ENCODE results near the gene NR1I3. TPM values are rescaled to one million over a fixed set of nuclear protein-coding genes. Genes with fewer than 3 reads are reported as not detected.

The NR1I3 gene
- total and polyA plus RNA-seq, 2 experiments from 2014 or later, result 0.50 TPM; not detected in 1

DNA sequence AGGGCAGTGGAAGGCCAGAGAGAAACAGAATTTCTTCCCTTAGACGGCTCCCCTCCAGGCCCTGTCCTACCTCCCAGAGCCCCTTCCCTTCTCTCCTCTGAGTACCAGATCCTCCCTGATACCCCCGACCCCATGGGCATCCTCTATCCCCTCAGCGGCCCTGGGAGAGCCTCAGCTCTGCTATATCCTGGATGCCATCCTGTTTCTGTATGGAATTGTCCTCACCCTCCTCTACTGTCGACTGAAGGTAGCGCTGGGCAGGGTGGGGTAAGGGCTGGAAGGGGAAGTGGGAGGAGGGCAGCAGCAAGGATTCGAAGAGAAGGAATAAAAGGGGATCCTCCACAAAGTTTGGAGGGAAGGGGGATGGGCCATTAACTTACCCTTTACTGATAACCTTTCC, 20.2 kb downstream of the NR1I3 start:
- Histone ChIP-seq H3K4me3 (no peak overlapping the region), H3K4me1 (ENCODE audit: insufficient read depth) (peaks cover 22% of the 10 kb centered on the region), H3K4me2 (peak overlapping the region; percentile 51; the same call in 1 of the 2 replicates), H3K27ac (ENCODE audit: low read depth) (no peak overlapping the region), H2AFZ (peak overlapping the region; percentile 87), H4K20me1 (replicated peaks; ENCODE audit: insufficient read depth) (no peaks in the 10 kb centered on the region), H3K36me3 (ENCODE audit: insufficient read depth) (peaks cover 17% of the 10 kb centered on the region), H3K79me2 (replicated peaks; ENCODE audit: insufficient read depth) (no peaks in the 10 kb centered on the region), H3K9me2 (ENCODE audit: insufficient read depth) (no peaks in the 10 kb centered on the region), H3F3A (replicated peaks; ENCODE audit: low read depth) (peaks cover 15% of the 10 kb centered on the region; the same call in 1 of the 2 replicates), H3K27me3 (ENCODE audit: insufficient read depth) (no peaks in the 10 kb centered on the region)
- Mint-ChIP-seq H3K36me3 (ENCODE audit: low read depth) (peaks cover 23% of the 10 kb centered on the region), H3K4me1 (peaks cover 29% of the 10 kb centered on the region), H3K27ac (no peak overlapping the region), H3K27me3 (ENCODE audit: insufficient read depth, low read depth, poor library complexity) (peaks cover 18% of the 10 kb centered on the region), H3K9me3 (no peaks in the 10 kb centered on the region; the same call in 2 of the 3 replicates), H3K4me3 (no peak overlapping the region)
- TF ChIP-seq ZNF114 (CRISPR knock-in tag; IDR thresholded peaks at IDR 0.05) (no peak), EZH2phosphoT487 (IDR thresholded peaks at IDR 0.05; ENCODE audit: unreplicated experiment) (no peak)
- TF ChIP-seq, protein P1, sequence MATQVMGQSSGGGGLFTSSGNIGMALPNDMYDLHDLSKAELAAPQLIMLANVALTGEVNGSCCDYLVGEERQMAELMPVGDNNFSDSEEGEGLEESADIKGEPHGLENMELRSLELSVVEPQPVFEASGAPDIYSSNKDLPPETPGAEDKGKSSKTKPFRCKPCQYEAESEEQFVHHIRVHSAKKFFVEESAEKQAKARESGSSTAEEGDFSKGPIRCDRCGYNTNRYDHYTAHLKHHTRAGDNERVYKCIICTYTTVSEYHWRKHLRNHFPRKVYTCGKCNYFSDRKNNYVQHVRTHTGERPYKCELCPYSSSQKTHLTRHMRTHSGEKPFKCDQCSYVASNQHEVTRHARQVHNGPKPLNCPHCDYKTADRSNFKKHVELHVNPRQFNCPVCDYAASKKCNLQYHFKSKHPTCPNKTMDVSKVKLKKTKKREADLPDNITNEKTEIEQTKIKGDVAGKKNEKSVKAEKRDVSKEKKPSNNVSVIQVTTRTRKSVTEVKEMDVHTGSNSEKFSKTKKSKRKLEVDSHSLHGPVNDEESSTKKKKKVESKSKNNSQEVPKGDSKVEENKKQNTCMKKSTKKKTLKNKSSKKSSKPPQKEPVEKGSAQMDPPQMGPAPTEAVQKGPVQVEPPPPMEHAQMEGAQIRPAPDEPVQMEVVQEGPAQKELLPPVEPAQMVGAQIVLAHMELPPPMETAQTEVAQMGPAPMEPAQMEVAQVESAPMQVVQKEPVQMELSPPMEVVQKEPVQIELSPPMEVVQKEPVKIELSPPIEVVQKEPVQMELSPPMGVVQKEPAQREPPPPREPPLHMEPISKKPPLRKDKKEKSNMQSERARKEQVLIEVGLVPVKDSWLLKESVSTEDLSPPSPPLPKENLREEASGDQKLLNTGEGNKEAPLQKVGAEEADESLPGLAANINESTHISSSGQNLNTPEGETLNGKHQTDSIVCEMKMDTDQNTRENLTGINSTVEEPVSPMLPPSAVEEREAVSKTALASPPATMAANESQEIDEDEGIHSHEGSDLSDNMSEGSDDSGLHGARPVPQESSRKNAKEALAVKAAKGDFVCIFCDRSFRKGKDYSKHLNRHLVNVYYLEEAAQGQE (IDR thresholded peaks at IDR 0.05; ENCODE audit: unreplicated experiment), result no peak
- TF ChIP-seq, protein P2, sequence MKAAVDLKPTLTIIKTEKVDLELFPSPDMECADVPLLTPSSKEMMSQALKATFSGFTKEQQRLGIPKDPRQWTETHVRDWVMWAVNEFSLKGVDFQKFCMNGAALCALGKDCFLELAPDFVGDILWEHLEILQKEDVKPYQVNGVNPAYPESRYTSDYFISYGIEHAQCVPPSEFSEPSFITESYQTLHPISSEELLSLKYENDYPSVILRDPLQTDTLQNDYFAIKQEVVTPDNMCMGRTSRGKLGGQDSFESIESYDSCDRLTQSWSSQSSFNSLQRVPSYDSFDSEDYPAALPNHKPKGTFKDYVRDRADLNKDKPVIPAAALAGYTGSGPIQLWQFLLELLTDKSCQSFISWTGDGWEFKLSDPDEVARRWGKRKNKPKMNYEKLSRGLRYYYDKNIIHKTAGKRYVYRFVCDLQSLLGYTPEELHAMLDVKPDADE (IDR thresholded peaks at IDR 0.05), result no peak
- DNase-seq (ENCODE audit: low spot score), result no peak
- ATAC-seq, result peak; percentile 28

DNA sequence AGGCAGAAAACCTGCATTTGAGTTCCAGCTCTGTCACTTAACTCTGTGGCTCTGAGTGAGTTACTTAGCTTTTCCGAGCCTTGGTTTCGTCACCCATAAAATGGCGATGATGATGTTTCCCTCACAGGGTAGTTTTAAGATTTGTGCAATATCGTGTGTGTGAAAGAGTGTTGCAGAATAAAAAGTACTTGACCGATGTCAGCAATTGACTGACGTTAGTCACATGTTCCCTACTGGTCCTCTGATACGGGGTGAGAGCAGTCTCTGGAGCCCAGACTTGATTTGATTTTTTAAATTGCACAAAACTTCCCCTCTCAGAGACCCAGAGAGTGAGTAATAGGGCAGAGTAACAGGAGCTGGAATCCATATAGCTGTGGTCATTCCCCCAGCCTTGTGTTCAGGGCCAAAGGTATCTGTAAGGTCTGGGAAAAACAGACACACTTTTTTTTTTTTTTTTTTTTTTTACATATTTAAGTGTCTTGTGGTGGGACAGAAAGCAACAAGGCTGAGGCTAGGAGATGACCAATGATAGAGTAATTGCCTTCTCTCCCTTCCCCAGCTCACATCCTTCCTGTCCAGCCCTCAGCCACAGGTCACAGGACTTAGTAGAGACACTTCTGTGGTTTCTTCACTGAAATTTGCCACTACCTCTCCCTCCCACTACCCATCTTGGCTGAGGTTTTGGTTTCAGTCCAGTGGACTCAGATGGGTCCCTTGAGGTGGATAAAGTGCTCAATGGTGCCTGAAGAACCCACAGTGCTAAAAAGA, 20.9 kb downstream of the NR1I3 start:
- Histone ChIP-seq H3K4me1 (ENCODE audit: insufficient read depth) (peaks cover 22% of the 10 kb centered on the region), H3K9me2 (ENCODE audit: insufficient read depth) (no peaks in the 10 kb centered on the region), H2AFZ (peak overlapping the region; percentile 63; the same call in 1 of the 2 replicates), H3K36me3 (ENCODE audit: insufficient read depth) (peaks cover 24% of the 10 kb centered on the region), H3K79me2 (replicated peaks; ENCODE audit: insufficient read depth) (no peaks in the 10 kb centered on the region), H3K4me3 (no peak overlapping the region), H4K20me1 (replicated peaks; ENCODE audit: insufficient read depth) (no peaks in the 10 kb centered on the region), H3F3A (replicated peaks; ENCODE audit: low read depth) (peaks cover 15% of the 10 kb centered on the region; the same call in 1 of the 2 replicates), H3K27me3 (ENCODE audit: insufficient read depth) (no peaks in the 10 kb centered on the region), H3K4me2 (no peak overlapping the region), H3K27ac (ENCODE audit: low read depth) (no peak overlapping the region)
- ATAC-seq, result no peak
- H3K36me3 Mint-ChIP-seq (ENCODE audit: low read depth), result peaks cover 30% of the 10 kb centered on the region
- no peak for TF ChIP-seq EZH2 (IDR thresholded peaks at IDR 0.05; ENCODE audit: low read depth, unreplicated experiment)
- TF ChIP-seq CREB1 (CRISPR knock-in tag; IDR thresholded peaks at IDR 0.05; ENCODE audit: low read depth), result no peak
- TF ChIP-seq, protein P1 (IDR thresholded peaks at IDR 0.05; ENCODE audit: unreplicated experiment), result no peak
- no peak for TF ChIP-seq ZNF331 (CRISPR knock-in tag; IDR thresholded peaks at IDR 0.05; ENCODE audit: low read depth)
- no peak for TF ChIP-seq STAT1 (IDR thresholded peaks at IDR 0.05; ENCODE audit: unreplicated experiment)
- H3K9me3 Mint-ChIP-seq, result no peaks in the 10 kb centered on the region; the same call in 2 of the 3 replicates
- DNase-seq (ENCODE audit: low spot score), result no peak
- H3K27ac Mint-ChIP-seq, result peak overlapping the region; percentile 18; the same call in 1 of the 2 replicates
- H3K27me3 Mint-ChIP-seq (ENCODE audit: insufficient read depth, low read depth, poor library complexity), result peaks cover 18% of the 10 kb centered on the region
- H3K4me3 Mint-ChIP-seq, result no peak overlapping the region
- H3K4me1 Mint-ChIP-seq, result peaks cover 29% of the 10 kb centered on the region

Data from GM23338 (cell line).